Memory B cell (primary cell): ENCODE data around the gene RBM23.

Experiments
- ATAC-seq: fragments of 150-1000 bp; cut with Tn5 transposase; 2 replicates; pipeline ENCODE4 v1.10.0; 2021; ENCODE audit warnings: low read depth, mild to moderate bottlenecking, moderate library complexity
- DNase-seq, 2 donors: peaks; one replicate each; pipeline ENCODE4 v3.0.0; 2022; ENCODE audit warnings: low spot score in 2 of 2
- H3K27ac Mint-ChIP-seq: one replicate; pipeline ENCODE4 v1.8.0; 2022; ENCODE audit warnings: mild to moderate bottlenecking, moderate library complexity, mixed read lengths
- H3K27me3 Mint-ChIP-seq: one replicate; pipeline ENCODE4 v1.8.0; 2022; ENCODE audit warnings: mixed read lengths
- H3K36me3 Mint-ChIP-seq: one replicate; pipeline ENCODE4 v1.8.0; 2022; ENCODE audit warnings: mild to moderate bottlenecking, mixed read lengths
- H3K4me1 Mint-ChIP-seq: one replicate; pipeline ENCODE4 v1.8.0; 2022; ENCODE audit warnings: mixed read lengths
- H3K4me3 Mint-ChIP-seq: one replicate; pipeline ENCODE4 v1.8.0; 2022; ENCODE audit warnings: mild to moderate bottlenecking, moderate library complexity, mixed read lengths
- H3K9me3 Mint-ChIP-seq: one replicate; pipeline ENCODE4 v1.8.0; 2022; ENCODE audit warnings: mixed read lengths

The RBM23 gene

GRCh38 chr14:22905627-22906026, 13.3 kb downstream of the RBM23 start:
- DNase-seq: no peak
- Mint-ChIP-seq H3K27me3 (no peaks in the 10 kb centered on the region), H3K4me1 (peaks cover 5% of the 10 kb centered on the region), H3K9me3 (no peaks in the 10 kb centered on the region), H3K4me3 (no peak overlapping the region), H3K27ac (no peak overlapping the region), H3K36me3 (peaks cover 38% of the 10 kb centered on the region)
- no peak for ATAC-seq

GRCh38 chr14:22903742-22904087, 15.2 kb downstream of the RBM23 start:
- Mint-ChIP-seq H3K27ac (peak overlapping the region; percentile 24), H3K9me3 (no peaks in the 10 kb centered on the region), H3K36me3 (peaks cover 31% of the 10 kb centered on the region), H3K4me3 (no peak overlapping the region), H3K4me1 (peaks cover 5% of the 10 kb centered on the region), H3K27me3 (no peaks in the 10 kb centered on the region)
- DNase-seq (no peak), ATAC-seq (no peak)

GRCh38 chr14:22901799-22902198, 17.1 kb downstream of the RBM23 start:
- no peaks in the 10 kb centered on the region for H3K9me3 Mint-ChIP-seq
- H3K4me1 Mint-ChIP-seq: peaks cover 5% of the 10 kb centered on the region
- H3K36me3 Mint-ChIP-seq: peaks cover 35% of the 10 kb centered on the region
- no peaks in the 10 kb centered on the region for H3K27me3 Mint-ChIP-seq
- peak overlapping the region; percentile 84 for H3K27ac Mint-ChIP-seq
- DNase-seq (no peak), ATAC-seq (no peak)
- H3K4me3 Mint-ChIP-seq: no peak overlapping the region

- no peaks in the 10 kb centered on the region for H3K9me3 Mint-ChIP-seq
- no peaks in the 10 kb centered on the region for H3K27me3 Mint-ChIP-seq
- ATAC-seq: peak; percentile 83
- H3K36me3 Mint-ChIP-seq: peaks cover 26% of the 10 kb centered on the region
- no peak overlapping the region for H3K4me3 Mint-ChIP-seq
- DNase-seq: peak; percentile 52 to 65
- H3K27ac Mint-ChIP-seq: peak overlapping the region; percentile 8
- H3K4me1 Mint-ChIP-seq: peaks cover 5% of the 10 kb centered on the region
These were observed 18.7 kb downstream of the RBM23 start for GRCh38 chr14:22900081-22900799.

- no peak overlapping the region for H3K4me3 Mint-ChIP-seq
- peaks cover 5% of the 10 kb centered on the region for H3K4me1 Mint-ChIP-seq
- ATAC-seq: no peak
- H3K27ac Mint-ChIP-seq: peak overlapping the region; percentile 47
- H3K27me3 Mint-ChIP-seq: no peaks in the 10 kb centered on the region
- DNase-seq: no peak
- H3K36me3 Mint-ChIP-seq: peaks cover 19% of the 10 kb centered on the region
- no peaks in the 10 kb centered on the region for H3K9me3 Mint-ChIP-seq
These were observed 20.5 kb downstream of the RBM23 start for GRCh38 chr14:22898302-22899090.

GRCh38 chr14:22897357-22897756, 21.6 kb downstream of the RBM23 start:
- Mint-ChIP-seq H3K36me3 (peaks cover 22% of the 10 kb centered on the region), H3K27ac (peak overlapping the region; percentile 46), H3K4me3 (no peak overlapping the region), H3K4me1 (peaks cover 7% of the 10 kb centered on the region), H3K9me3 (no peaks in the 10 kb centered on the region), H3K27me3 (no peaks in the 10 kb centered on the region)
- ATAC-seq (no peak), DNase-seq (no peak)

GRCh38 chr14:22896760-22897159, 22.2 kb downstream of the RBM23 start:
- Mint-ChIP-seq H3K9me3 (no peaks in the 10 kb centered on the region), H3K4me1 (peaks cover 7% of the 10 kb centered on the region), H3K4me3 (no peak overlapping the region), H3K27me3 (no peaks in the 10 kb centered on the region), H3K27ac (peak overlapping the region; percentile 41), H3K36me3 (peaks cover 20% of the 10 kb centered on the region)
- DNase-seq (no peak), ATAC-seq (no peak)

- Mint-ChIP-seq H3K27me3 (no peaks in the 10 kb centered on the region), H3K27ac (peak overlapping the region; percentile 41), H3K4me3 (no peak overlapping the region), H3K36me3 (peaks cover 16% of the 10 kb centered on the region), H3K4me1 (peaks cover 7% of the 10 kb centered on the region), H3K9me3 (no peaks in the 10 kb centered on the region)
- ATAC-seq (no peak), DNase-seq (no peak)
These were observed 22.6 kb downstream of the RBM23 start for GRCh38 chr14:22896356-22896755.

GRCh38 chr14:22895402-22895801, 23.5 kb downstream of the RBM23 start:
- no peak overlapping the region for H3K4me3 Mint-ChIP-seq
- no peak overlapping the region for H3K27ac Mint-ChIP-seq
- H3K4me1 Mint-ChIP-seq: peaks cover 7% of the 10 kb centered on the region
- no peaks in the 10 kb centered on the region for H3K27me3 Mint-ChIP-seq
- no peak for DNase-seq
- H3K9me3 Mint-ChIP-seq: no peaks in the 10 kb centered on the region
- ATAC-seq: no peak
- H3K36me3 Mint-ChIP-seq: peaks cover 10% of the 10 kb centered on the region

- peaks cover 13% of the 10 kb centered on the region for H3K36me3 Mint-ChIP-seq
- ATAC-seq: no peak
- H3K4me1 Mint-ChIP-seq: peaks cover 12% of the 10 kb centered on the region
- no peak overlapping the region for H3K4me3 Mint-ChIP-seq
- no peaks in the 10 kb centered on the region for H3K9me3 Mint-ChIP-seq
- no peak for DNase-seq
- no peak overlapping the region for H3K27ac Mint-ChIP-seq
- no peaks in the 10 kb centered on the region for H3K27me3 Mint-ChIP-seq
These were observed 25.2 kb downstream of the RBM23 start for GRCh38 chr14:22893706-22894105.

- no peaks in the 10 kb centered on the region for H3K9me3 Mint-ChIP-seq
- no peak for DNase-seq
- H3K4me3 Mint-ChIP-seq: no peak overlapping the region
- H3K27ac Mint-ChIP-seq: no peak overlapping the region
- peaks cover 10% of the 10 kb centered on the region for H3K36me3 Mint-ChIP-seq
- no peaks in the 10 kb centered on the region for H3K27me3 Mint-ChIP-seq
- H3K4me1 Mint-ChIP-seq: peaks cover 17% of the 10 kb centered on the region
- ATAC-seq: no peak
These were observed 26.5 kb downstream of the RBM23 start for GRCh38 chr14:22892488-22892887.

GRCh38 chr14:22890416-22890815, 28.5 kb downstream of the RBM23 start:
- H3K27ac Mint-ChIP-seq: peak overlapping the region; percentile 21
- H3K4me1 Mint-ChIP-seq: peaks cover 27% of the 10 kb centered on the region
- no peaks in the 10 kb centered on the region for H3K27me3 Mint-ChIP-seq
- ATAC-seq (no peak), DNase-seq (no peak)
- H3K9me3 Mint-ChIP-seq: no peaks in the 10 kb centered on the region
- peaks cover 7% of the 10 kb centered on the region for H3K36me3 Mint-ChIP-seq
- H3K4me3 Mint-ChIP-seq: no peak overlapping the region

- no peaks in the 10 kb centered on the region for H3K27me3 Mint-ChIP-seq
- H3K4me3 Mint-ChIP-seq: peak overlapping the region; percentile 90
- H3K9me3 Mint-ChIP-seq: no peaks in the 10 kb centered on the region
- peaks cover 7% of the 10 kb centered on the region for H3K36me3 Mint-ChIP-seq
- H3K27ac Mint-ChIP-seq: peak overlapping the region; percentile 94
- H3K4me1 Mint-ChIP-seq: peaks cover 35% of the 10 kb centered on the region
- DNase-seq (peak in 1 of 2 donors; percentile 9), ATAC-seq (peak; percentile 31)
These were observed 30.3 kb downstream of the RBM23 start for GRCh38 chr14:22888662-22889061.

- Mint-ChIP-seq H3K36me3 (peaks cover 4% of the 10 kb centered on the region), H3K27me3 (no peaks in the 10 kb centered on the region), H3K4me1 (peaks cover 37% of the 10 kb centered on the region), H3K9me3 (no peaks in the 10 kb centered on the region), H3K4me3 (peak overlapping the region; percentile 90), H3K27ac (peak overlapping the region; percentile 94)
- DNase-seq (peak; percentile 58 to 65), ATAC-seq (peak; percentile 61)
These were observed 31.0 kb downstream of the RBM23 start for GRCh38 chr14:22887990-22888378.
